K562 (cell line): Measurements from ENCODE around the gene ACTRT2.

Source experiments
- CEBPB ChIP-seq: fragments of 450-650 bp; IDR thresholded peaks from 2 replicates; pipeline ENCODE4 v1.6.1; 2016; ENCODE audit warnings: missing genetic modification characterization, missing compliant biosample characterization
- CTCF ChIP-seq, 3 experiments: IDR thresholded peaks in 2 of 3; conservative IDR thresholded peaks in 1 of 3; 2 replicates each; pipeline ENCODE4 v1.5.1; 2011 to 2012; ENCODE audit warnings: low read length in 3 of 3, mild to moderate bottlenecking in 3 of 3, control low read depth in 2 of 3, improper control_type of control experiment in 1 of 3, inconsistent platforms in 1 of 3, low read depth in 1 of 3, mixed read lengths in 1 of 3, moderate library complexity in 1 of 3; ENCODE audit not compliant: insufficient read depth in 2 of 3
- MLLT1 ChIP-seq, 2 experiments: fragments of 450-650 bp; IDR thresholded peaks; 2 replicates each; pipeline ENCODE4 v1.6.1; 2016
- NR2C2 ChIP-seq, 2 experiments: fragments of 200-800 bp in 1 of 2; sonication (Bioruptor generic) in 1 of 2; sonication (generic) in 1 of 2; formaldehyde crosslinking in 1 of 2; IDR thresholded peaks; 2 replicates each; pipeline versions ENCODE4 v1.6.1 to v1.8.0; 2016 to 2022; ENCODE audit warnings: mild to moderate bottlenecking in 1 of 2, missing compliant biosample characterization in 1 of 2, missing genetic modification characterization in 1 of 2, missing genetic modification reagents in 1 of 2
- SOX6 ChIP-seq: fragments of 450-650 bp; IDR thresholded peaks from 2 replicates; pipeline ENCODE4 v1.6.1; 2014; ENCODE audit warnings: mild to moderate bottlenecking
- TCF7L2 ChIP-seq: fragments of 150-350 bp; IDR thresholded peaks from 2 replicates; pipeline ENCODE4 v1.6.1; 2016; ENCODE audit warnings: low read depth, mild to moderate bottlenecking, low read length, moderate library complexity
- ZNF277 ChIP-seq: fragments of 250-450 bp; sonication (Bioruptor Pico); IDR thresholded peaks from 2 replicates; pipeline ENCODE4 v1.8.0; 2022; ENCODE audit warnings: inconsistent platforms, mild to moderate bottlenecking, moderate library complexity, borderline replicate concordance

GRCh38 chr1:2980073-2980791 is 41.0 kb upstream of the ACTRT2 start:
- TF ChIP-seq SOX6 (no peak), TCF7L2 (no peak), CEBPB (tag) (no peak), NR2C2 (CRISPR knock-in tag; IDR thresholded peaks at IDR 0.05) (no peak), NR2C2 (tag; IDR thresholded peaks at IDR 0.05) (no peak), MLLT1 (IDR thresholded peaks at IDR 0.05) (no peak), ZNF277 (CRISPR knock-in tag) (no peak), CTCF (IDR thresholded peaks at IDR 0.05 in 2 of 3, conservative IDR thresholded peaks at IDR 0.05 in 1 of 3; ENCODE audit: insufficient read depth in 2 of 3, low read depth in 1 of 3, low read length in 3 of 3) (no peak)
